Activated CD4-positive, alpha-beta T cell treated with anti-CD3 and anti-CD28 coated beads for 36 hours (primary cell): ENCODE data around the gene IPCEF1. TPM values are rescaled to one million over a fixed set of nuclear protein-coding genes. Genes with fewer than 3 reads are reported as not detected.
A peak's percentile ranks its signal among the peaks of the same experiment; 100 is the strongest.

Source experiments
- ATAC-seq: fragments of 200-7000 bp; cut with Tn5 transposase; one replicate; pipeline ENCODE4 v1.10.0; 2021; ENCODE audit warnings: mild to moderate bottlenecking, moderate library complexity
- CTCF ChIA-PET: fragments of 350-600 bp; sonication (Branson Sonifier 250); formaldehyde crosslinking; loops from one replicate; lab custom pipeline; 2021; ENCODE audit warnings: antibody characterized with exemption; lab: Charles Lee
- POLR2A ChIA-PET: fragments of 350-600 bp; sonication (Branson Sonifier 250); formaldehyde crosslinking; loops from one replicate; lab custom pipeline; 2021; ENCODE audit warnings: antibody characterized with exemption, inconsistent platforms; lab: Charles Lee
- DNase-seq: peaks from one replicate; pipeline ENCODE4 v3.0.0-alpha.2; 2020
- H3K27ac Mint-ChIP-seq: one replicate; pipeline ENCODE4 v1.8.0; 2021; ENCODE audit warnings: mixed read lengths
- H3K27me3 Mint-ChIP-seq: one replicate; pipeline ENCODE4 v1.8.0; 2021; ENCODE audit warnings: mixed read lengths
- H3K36me3 Mint-ChIP-seq: one replicate; pipeline ENCODE4 v1.8.0; 2021; ENCODE audit warnings: low read depth, mixed read lengths
- H3K4me1 Mint-ChIP-seq: one replicate; pipeline ENCODE4 v1.8.0; 2021; ENCODE audit warnings: mixed read lengths
- H3K4me3 Mint-ChIP-seq: one replicate; pipeline ENCODE4 v1.8.0; 2021; ENCODE audit warnings: mild to moderate bottlenecking, moderate library complexity, mixed read lengths
- H3K9me3 Mint-ChIP-seq: one replicate; pipeline ENCODE4 v1.8.0; 2021; ENCODE audit warnings: low read depth, mixed read lengths
- intact Hi-C, 2 experiments: fragments of 100-400 bp; cut with DNase I in 1 of 2; cut with micrococcal nuclease in 1 of 2; formaldehyde crosslinking; loops; one replicate each; pipeline versions ENCODE4 v1.14.2 to v1.15.1; 2022 to 2024; cut with DNase I, micrococcal nuclease
- total RNA-seq, 2 experiments: library from RNA; stranded (reverse); gene quantifications; one replicate each; pipeline ENCODE4 v1.2.3, GENCODE V29; 2021

The IPCEF1 gene
- total RNA-seq, 2 experiments from 2014 or later: 10.9 to 11.6 TPM

GRCh38 chr6:154261688-154262397 is 94.8 kb downstream of the IPCEF1 start:
- H3K27ac Mint-ChIP-seq: no peak overlapping the region
- H3K27me3 Mint-ChIP-seq: no peaks in the 10 kb centered on the region
- peaks cover 24% of the 10 kb centered on the region for H3K4me1 Mint-ChIP-seq
- H3K4me3 Mint-ChIP-seq: no peak overlapping the region
- DNase-seq (no peak), ATAC-seq (no peak)
- POLR2A ChIA-PET: no interaction called here
- intact Hi-C loops: no loop called here
- CTCF ChIA-PET: interaction anchor here (1.3 to 1.4 kb wide), 2 partner anchors 16 to 107 kb away, joined by 3 read pairs; no protein-coding TSS in a partner anchor
- peaks cover 3% of the 10 kb centered on the region for H3K9me3 Mint-ChIP-seq
- peaks cover 2% of the 10 kb centered on the region for H3K36me3 Mint-ChIP-seq

GRCh38 chr6:154258064-154258757 is 98.4 kb downstream of the IPCEF1 start:
- Mint-ChIP-seq H3K27ac (no peak overlapping the region), H3K4me3 (no peak overlapping the region), H3K36me3 (peaks cover 15% of the 10 kb centered on the region), H3K9me3 (peaks cover 19% of the 10 kb centered on the region), H3K4me1 (peaks cover 25% of the 10 kb centered on the region), H3K27me3 (no peaks in the 10 kb centered on the region)
- POLR2A ChIA-PET: no interaction called here
- intact Hi-C loops: no loop called here
- CTCF ChIA-PET: interaction anchor here (1.4 to 1.6 kb wide), 3 partner anchors 17 to 19 kb away, joined by 4 to 6 read pairs (median 4); no protein-coding TSS in a partner anchor
- no peak for DNase-seq
- ATAC-seq: peak; percentile 19

- Mint-ChIP-seq H3K4me1 (peaks cover 36% of the 10 kb centered on the region), H3K36me3 (peaks cover 15% of the 10 kb centered on the region), H3K4me3 (no peak overlapping the region), H3K9me3 (peaks cover 19% of the 10 kb centered on the region), H3K27me3 (peaks cover under 1% of the 10 kb centered on the region), H3K27ac (no peak overlapping the region)
- intact Hi-C loops: no loop called here
- ChIA-PET CTCF (interaction anchor here (1.4 to 1.6 kb wide), 3 partner anchors 16 to 20 kb away, joined by 4 to 6 read pairs (median 4); no protein-coding TSS in a partner anchor), POLR2A (no interaction called here)
- ATAC-seq (peak; percentile 30), DNase-seq (no peak)
Measured at GRCh38 chr6:154257067-154257466, 99.5 kb downstream of the IPCEF1 start.

- H3K4me3 Mint-ChIP-seq: no peak overlapping the region
- peak overlapping the region; percentile 21 for H3K27ac Mint-ChIP-seq
- POLR2A ChIA-PET: no interaction called here
- intact Hi-C loops: loop anchor here in 1 of 2 experiments (5.0 kb wide), 1 partner anchor 100 kb away; no protein-coding TSS in a partner anchor
- H3K9me3 Mint-ChIP-seq: peaks cover 19% of the 10 kb centered on the region
- CTCF ChIA-PET: interaction anchor here (1.7 to 2.8 kb wide), 2 partner anchors 17 to 24 kb away, joined by 3 to 21 read pairs; no protein-coding TSS in a partner anchor
- peaks cover 17% of the 10 kb centered on the region for H3K36me3 Mint-ChIP-seq
- ATAC-seq (no peak), DNase-seq (no peak)
- H3K27me3 Mint-ChIP-seq: peaks cover 6% of the 10 kb centered on the region
- H3K4me1 Mint-ChIP-seq: peaks cover 65% of the 10 kb centered on the region
Measured at GRCh38 chr6:154252678-154253077, 103.9 kb downstream of the IPCEF1 start.

- peaks cover 60% of the 10 kb centered on the region for H3K4me1 Mint-ChIP-seq
- POLR2A ChIA-PET: interaction anchor here (0.7 to 1.1 kb wide), 2 partner anchors 33 to 39 kb away, joined by 3 read pairs; no protein-coding TSS in a partner anchor
- peaks cover 17% of the 10 kb centered on the region for H3K9me3 Mint-ChIP-seq
- no peak overlapping the region for H3K4me3 Mint-ChIP-seq
- DNase-seq (peak; percentile 38), ATAC-seq (no peak)
- no peak overlapping the region for H3K27ac Mint-ChIP-seq
- H3K36me3 Mint-ChIP-seq: peaks cover 18% of the 10 kb centered on the region
- CTCF ChIA-PET: interaction anchor here (0.6 to 2.8 kb wide), 10 partner anchors 9 to 94 kb away, joined by 3 to 21 read pairs (median 3); no protein-coding TSS in a partner anchor
- intact Hi-C loops: loop anchor here (2.0 to 5.0 kb wide), 2 partner anchors 101 to 104 kb away; no protein-coding TSS in a partner anchor
- H3K27me3 Mint-ChIP-seq: peaks cover 6% of the 10 kb centered on the region
Measured at GRCh38 chr6:154251116-154251515, 105.5 kb downstream of the IPCEF1 start.

GRCh38 chr6:154249499-154250298 is 106.9 kb downstream of the IPCEF1 start:
- peaks cover 70% of the 10 kb centered on the region for H3K4me1 Mint-ChIP-seq
- H3K27me3 Mint-ChIP-seq: peaks cover 6% of the 10 kb centered on the region
- H3K36me3 Mint-ChIP-seq: peaks cover 10% of the 10 kb centered on the region
- CTCF ChIA-PET: interaction anchor here (0.6 to 5.6 kb wide), 3 partner anchors 17 to 90 kb away, joined by 3 to 36 read pairs (median 12); no protein-coding TSS in a partner anchor
- peak; percentile 55 for ATAC-seq
- peak overlapping the region; percentile 62 for H3K4me3 Mint-ChIP-seq
- intact Hi-C loops: loop anchor here (1.0 to 10.0 kb wide), 12 partner anchors 8 to 1267 kb away; partner anchors contain the start of genes FBXO5 (in 1 of the 2), MTRF1L (in 1 of the 2) and TFB1M (in 1 of the 2)
- H3K9me3 Mint-ChIP-seq: peaks cover 7% of the 10 kb centered on the region
- H3K27ac Mint-ChIP-seq: peak overlapping the region; percentile 89
- peak; percentile 53 for DNase-seq
- POLR2A ChIA-PET: no interaction called here

- DNase-seq: peak; percentile 62
- intact Hi-C loops: loop anchor here (1.0 to 10.0 kb wide), 9 partner anchors 15 to 1265 kb away; partner anchors contain the start of genes FBXO5 (in 1 of the 2), MTRF1L (in 1 of the 2) and TFB1M (in 1 of the 2)
- POLR2A ChIA-PET: interaction anchor here (0.6 to 1.3 kb wide), 5 partner anchors 15 to 122 kb away, joined by 3 to 5 read pairs (median 4); no protein-coding TSS in a partner anchor
- peaks cover 80% of the 10 kb centered on the region for H3K4me1 Mint-ChIP-seq
- H3K36me3 Mint-ChIP-seq: peaks cover 23% of the 10 kb centered on the region
- peak; percentile 57 for ATAC-seq
- H3K27me3 Mint-ChIP-seq: peaks cover 6% of the 10 kb centered on the region
- peaks cover 6% of the 10 kb centered on the region for H3K9me3 Mint-ChIP-seq
- CTCF ChIA-PET: interaction anchor here (0.6 to 5.6 kb wide), 11 partner anchors 8 to 158 kb away, joined by 3 to 36 read pairs (median 5); no protein-coding TSS in a partner anchor
- peak overlapping the region; percentile 79 for H3K4me3 Mint-ChIP-seq
- peak overlapping the region; percentile 89 for H3K27ac Mint-ChIP-seq
Measured at GRCh38 chr6:154247119-154247861, 109.3 kb downstream of the IPCEF1 start.

GRCh38 chr6:154246723-154247118 is 109.9 kb downstream of the IPCEF1 start:
- ATAC-seq: no peak
- ChIA-PET CTCF (interaction anchor here (0.6 to 5.6 kb wide), 6 partner anchors 10 to 159 kb away, joined by 3 to 36 read pairs (median 4); no protein-coding TSS in a partner anchor), POLR2A (interaction anchor here (1.3 kb wide), 1 partner anchor 29 kb away, joined by 5 read pairs; no protein-coding TSS in a partner anchor)
- H3K36me3 Mint-ChIP-seq: peaks cover 27% of the 10 kb centered on the region
- peak overlapping the region; percentile 89 for H3K27ac Mint-ChIP-seq
- no peak for DNase-seq
- H3K27me3 Mint-ChIP-seq: peaks cover 4% of the 10 kb centered on the region
- H3K4me3 Mint-ChIP-seq: peak overlapping the region; percentile 79
- intact Hi-C loops: loop anchor here (1.0 to 10.0 kb wide), 9 partner anchors 14 to 1264 kb away; partner anchors contain the start of genes FBXO5 (in 1 of the 2), MTRF1L (in 1 of the 2) and TFB1M (in 1 of the 2)
- peaks cover 80% of the 10 kb centered on the region for H3K4me1 Mint-ChIP-seq
- peaks cover 6% of the 10 kb centered on the region for H3K9me3 Mint-ChIP-seq

- intact Hi-C loops: loop anchor here in 1 of 2 experiments (5.0 to 10.0 kb wide), 6 partner anchors 362 to 1263 kb away; partner anchors contain the start of genes FBXO5, MTRF1L and TFB1M
- CTCF ChIA-PET: interaction anchor here (0.6 to 5.6 kb wide), 6 partner anchors 8 to 926 kb away, joined by 3 to 36 read pairs (median 4); no protein-coding TSS in a partner anchor
- Mint-ChIP-seq H3K27ac (peak overlapping the region; percentile 87), H3K4me3 (peak overlapping the region; percentile 79), H3K36me3 (peaks cover 29% of the 10 kb centered on the region), H3K9me3 (peaks cover 6% of the 10 kb centered on the region), H3K27me3 (peaks cover 2% of the 10 kb centered on the region), H3K4me1 (peaks cover 79% of the 10 kb centered on the region)
- ATAC-seq (no peak), DNase-seq (peak; percentile 24)
- POLR2A ChIA-PET: interaction anchor here (1.4 kb wide), 1 partner anchor 14 kb away, joined by 7 read pairs; no protein-coding TSS in a partner anchor
Measured at GRCh38 chr6:154245506-154245905, 111.1 kb downstream of the IPCEF1 start.
